Measurements from ENCODE around the gene SNX7.

- TF ChIP-seq POLR2A (IDR thresholded peaks at IDR 0.05) (no peak), CTCF (IDR thresholded peaks at IDR 0.05) (no peak)
Measured at GRCh38 chr1:98653123-98653522, 8.4 kb upstream of the SNX7 start.

All from uterus (tissue), 2 donors.